ENCODE results near the gene CDC14B.
"Not testable (repeated sequence)": the region's sequence is repeated elsewhere in the genome, so short reads cannot be mapped to it uniquely, and the experiment has no call there.

Gene CDC14B

DNA sequence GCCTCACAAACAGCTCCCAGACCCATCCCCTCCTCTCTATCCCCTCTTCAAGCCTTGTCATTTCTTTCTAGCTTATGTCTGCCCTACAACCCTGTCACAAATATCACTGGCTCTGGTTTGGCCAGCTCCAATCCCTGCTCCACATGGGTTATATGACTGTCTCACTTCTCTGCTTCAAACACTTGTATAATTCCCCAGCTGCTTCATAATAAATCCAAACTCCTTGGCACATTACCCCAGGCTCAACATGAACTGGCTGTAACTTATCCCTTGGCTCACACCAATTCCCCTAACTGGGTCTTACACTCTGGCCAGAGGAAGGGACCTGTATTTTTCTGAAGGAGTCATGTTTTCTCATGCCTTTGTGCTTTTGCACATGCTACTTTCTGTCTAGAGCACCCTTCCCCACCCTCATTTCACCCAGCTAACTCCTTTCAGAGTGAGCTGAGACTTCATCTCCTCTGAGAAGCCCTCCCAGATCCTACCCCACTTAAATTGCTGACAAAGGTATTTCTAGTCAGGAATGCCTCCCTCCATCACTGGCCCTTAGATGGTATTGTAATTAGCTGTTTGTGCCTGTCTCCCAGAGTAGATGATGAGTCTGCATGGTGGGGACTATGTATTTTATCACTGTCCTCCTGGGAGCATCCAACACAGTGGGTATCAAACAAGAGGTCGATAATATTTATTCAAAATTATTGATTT is 30.1 kb upstream of the CDC14B start:
- H3K27me3 ChIP-seq (ENCODE audit: low read depth) = no peaks in the 10 kb centered on the region
- peaks cover 3% of the 10 kb centered on the region; the same call in 1 of the 2 replicates for H3K4me1 ChIP-seq
- DNase-seq (ENCODE audit: low spot score in 2 of 2) = no peak
- peaks cover 44% of the 10 kb centered on the region for H3K36me3 ChIP-seq (replicated peaks)
- in situ Hi-C loops (cut with MboI; ENCODE audit: low sequenced_read_pairs) = no loop called here
- no peaks in the 10 kb centered on the region for H3K9me3 ChIP-seq
- no peak overlapping the region for H3K4me3 ChIP-seq

GRCh38 chr9:96646081-96646991 is 26.7 kb upstream of the CDC14B start:
- no peak overlapping the region for H3K4me3 ChIP-seq
- DNase-seq (ENCODE audit: low spot score in 2 of 2) = no peak
- H3K27me3 ChIP-seq (ENCODE audit: low read depth) = no peaks in the 10 kb centered on the region
- peaks cover 37% of the 10 kb centered on the region for H3K36me3 ChIP-seq (replicated peaks)
- no peaks in the 10 kb centered on the region for H3K4me1 ChIP-seq
- H3K9me3 ChIP-seq = no peaks in the 10 kb centered on the region
- in situ Hi-C loops (cut with MboI; ENCODE audit: low sequenced_read_pairs) = no loop called here

DNA sequence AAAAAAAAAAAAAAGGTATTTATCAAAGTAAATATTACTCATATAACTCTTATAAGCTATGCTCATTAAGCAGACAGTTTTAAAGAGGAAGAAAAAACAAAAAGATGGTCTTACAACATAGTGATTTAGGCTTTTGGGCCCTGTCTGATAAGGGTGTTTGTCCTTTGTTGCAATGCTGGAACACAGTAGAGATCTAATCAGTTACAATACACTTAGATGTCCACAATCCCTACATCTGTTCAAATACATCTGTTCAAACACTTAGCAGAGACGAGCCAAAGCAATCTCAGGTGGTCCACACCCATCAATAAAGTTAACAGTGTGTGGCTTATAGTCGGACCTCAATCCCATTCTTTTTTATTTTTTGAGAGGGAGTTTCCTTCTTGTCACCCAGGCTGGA is 24.5 kb upstream of the CDC14B start:
- H3K4me1 ChIP-seq = no peaks in the 10 kb centered on the region
- no peaks in the 10 kb centered on the region for H3K27me3 ChIP-seq (ENCODE audit: low read depth)
- H3K9me3 ChIP-seq = no peaks in the 10 kb centered on the region
- no peak for DNase-seq (ENCODE audit: low spot score in 2 of 2)
- in situ Hi-C loops (cut with MboI; ENCODE audit: low sequenced_read_pairs) = no loop called here
- no peak overlapping the region for H3K4me3 ChIP-seq
- peaks cover 17% of the 10 kb centered on the region for H3K36me3 ChIP-seq (replicated peaks)

DNA sequence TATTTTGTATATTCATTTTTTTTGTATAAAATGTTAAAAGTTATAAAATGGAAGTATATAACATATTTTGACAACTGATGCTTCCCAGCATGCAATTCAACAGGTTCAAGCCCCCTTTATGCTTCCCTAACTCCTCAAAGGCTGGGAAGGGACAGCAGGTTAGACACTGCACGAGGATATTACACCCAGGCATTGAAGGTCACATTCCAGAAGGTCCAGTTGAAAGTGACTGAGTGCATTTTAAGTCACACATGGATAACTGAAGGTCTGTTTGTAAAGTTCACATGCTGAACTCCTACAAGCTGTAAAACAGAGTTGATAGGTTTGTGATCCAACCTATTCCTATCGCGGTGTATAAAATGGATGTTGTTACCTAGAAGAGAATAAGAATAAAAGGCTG is 21.9 kb upstream of the CDC14B start:
- no peaks in the 10 kb centered on the region for H3K27me3 ChIP-seq (ENCODE audit: low read depth)
- H3K4me3 ChIP-seq = no peak overlapping the region
- in situ Hi-C loops (cut with MboI; ENCODE audit: low sequenced_read_pairs) = no loop called here
- peaks cover 9% of the 10 kb centered on the region for H3K36me3 ChIP-seq (replicated peaks)
- no peaks in the 10 kb centered on the region for H3K9me3 ChIP-seq
- no peak for DNase-seq (ENCODE audit: low spot score in 2 of 2)
- no peaks in the 10 kb centered on the region for H3K4me1 ChIP-seq

- no peak for DNase-seq (ENCODE audit: low spot score in 2 of 2)
- in situ Hi-C loops (cut with MboI; ENCODE audit: low sequenced_read_pairs) = no loop called here
- no peaks in the 10 kb centered on the region; the same call in none of the 2 replicates for H3K36me3 ChIP-seq (replicated peaks)
Observed at GRCh38 chr9:96638606-96639364, 19.1 kb upstream of the CDC14B start.

DNA sequence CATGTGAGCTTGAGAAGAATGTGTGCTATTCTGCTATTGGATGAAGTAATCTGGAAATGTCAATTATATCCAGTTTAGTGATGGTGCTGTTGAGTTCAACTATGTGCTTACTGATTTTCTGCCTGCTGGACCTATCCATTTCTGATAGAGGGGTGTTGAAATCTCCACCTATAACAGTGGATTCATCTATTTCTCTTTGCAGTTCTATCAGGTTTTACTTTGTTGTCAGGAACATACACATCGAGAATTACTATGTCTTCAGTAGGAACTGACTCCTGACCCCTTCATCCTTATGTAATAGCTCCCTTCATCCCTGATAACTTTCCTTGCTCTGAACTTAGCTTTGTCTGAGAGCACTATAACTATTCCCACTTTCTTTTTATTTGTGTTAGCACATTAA is 16.7 kb upstream of the CDC14B start:
- H3K9me3 ChIP-seq = no peaks in the 10 kb centered on the region
- DNase-seq (ENCODE audit: low spot score in 2 of 2) = no peak
- no peaks in the 10 kb centered on the region for H3K27me3 ChIP-seq (ENCODE audit: low read depth)
- H3K36me3 ChIP-seq (replicated peaks) = no peaks in the 10 kb centered on the region
- in situ Hi-C loops (cut with MboI; ENCODE audit: low sequenced_read_pairs) = no loop called here
- H3K4me1 ChIP-seq = no peaks in the 10 kb centered on the region
- H3K4me3 ChIP-seq = no peak overlapping the region

More at GRCh38 chr9:96638606-96639364, 19.1 kb upstream of the CDC14B start:
- H3K9me3 ChIP-seq = no peaks in the 10 kb centered on the region
- no peak overlapping the region for H3K4me3 ChIP-seq
- no peaks in the 10 kb centered on the region for H3K4me1 ChIP-seq
- H3K27me3 ChIP-seq (ENCODE audit: low read depth) = no peaks in the 10 kb centered on the region

DNA sequence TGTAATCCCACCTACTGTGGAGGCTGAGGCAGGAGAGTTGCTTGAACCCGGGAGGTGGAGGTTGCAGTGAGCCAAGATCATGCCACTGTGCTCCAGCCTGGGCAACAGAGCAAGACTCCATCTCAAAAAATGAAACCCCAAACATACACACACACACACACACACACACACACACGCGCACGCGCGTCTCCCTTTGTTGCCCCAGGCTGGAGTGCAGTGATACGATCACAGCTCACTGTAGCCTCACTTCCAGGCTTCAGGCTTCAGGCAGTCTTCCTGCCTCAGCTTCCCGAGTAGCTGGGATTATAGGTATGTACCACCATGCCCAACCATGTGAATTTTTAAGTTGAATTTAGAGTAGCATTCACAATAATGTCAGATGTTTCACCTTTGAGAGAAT is 13.9 kb upstream of the CDC14B start:
- H3K36me3 ChIP-seq (replicated peaks); H3K9me3 ChIP-seq; H3K4me1 ChIP-seq; H3K4me3 ChIP-seq; DNase-seq (ENCODE audit: low spot score in 2 of 2); in situ Hi-C loops (cut with MboI; ENCODE audit: low sequenced_read_pairs); H3K27me3 ChIP-seq (ENCODE audit: low read depth): not testable (repeated sequence)

- no peak for DNase-seq (ENCODE audit: low spot score in 2 of 2)
- Histone ChIP-seq H3K36me3 (replicated peaks) (no peaks in the 10 kb centered on the region), H3K9me3 (no peaks in the 10 kb centered on the region), H3K4me3 (no peak overlapping the region), H3K27me3 (ENCODE audit: low read depth) (no peaks in the 10 kb centered on the region; the same call in 1 of the 2 replicates), H3K4me1 (no peaks in the 10 kb centered on the region; the same call in 1 of the 2 replicates)
- in situ Hi-C loops (cut with MboI; ENCODE audit: low sequenced_read_pairs) = no loop called here
Observed at GRCh38 chr9:96626912-96627311, 7.3 kb upstream of the CDC14B start.

GRCh38 chr9:96621618-96622017 is 2.0 kb upstream of the CDC14B start:
- Histone ChIP-seq H3K36me3 (replicated peaks) (no peaks in the 10 kb centered on the region), H3K4me1 (peaks cover 21% of the 10 kb centered on the region), H3K27me3 (ENCODE audit: low read depth) (no peaks in the 10 kb centered on the region), H3K4me3 (no peak overlapping the region), H3K9me3 (no peaks in the 10 kb centered on the region)
- DNase-seq (ENCODE audit: low spot score in 2 of 2) = no peak
- in situ Hi-C loops (cut with MboI; ENCODE audit: low sequenced_read_pairs) = no loop called here

DNA sequence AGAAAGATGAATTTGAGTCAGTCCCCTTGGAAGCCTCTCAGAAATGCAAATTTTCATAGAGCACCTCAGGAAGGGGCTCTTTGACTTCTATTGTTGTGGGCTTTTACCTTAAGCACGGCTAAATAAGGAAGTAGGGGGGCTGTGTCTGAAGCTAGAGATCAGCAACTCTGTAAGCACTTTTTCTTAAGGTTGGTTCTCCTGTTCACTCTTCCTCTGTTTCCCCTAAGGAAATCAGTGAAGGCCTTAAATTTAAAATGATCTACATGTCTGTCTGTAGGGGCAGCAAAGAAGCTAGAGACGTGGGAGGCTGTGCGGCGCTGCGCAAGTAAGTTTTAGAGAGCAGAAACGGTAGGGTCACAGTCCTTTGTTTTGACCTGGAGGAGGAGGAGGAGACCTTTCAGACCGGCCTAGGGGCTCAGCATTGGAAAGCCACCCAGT is 1.2 kb upstream of the CDC14B start:
- in situ Hi-C loops (cut with MboI; ENCODE audit: low sequenced_read_pairs) = no loop called here
- Histone ChIP-seq H3K27me3 (ENCODE audit: low read depth) (no peaks in the 10 kb centered on the region), H3K4me1 (peaks cover 21% of the 10 kb centered on the region), H3K9me3 (no peaks in the 10 kb centered on the region), H3K4me3 (no peak overlapping the region), H3K36me3 (replicated peaks) (no peaks in the 10 kb centered on the region)
- DNase-seq (ENCODE audit: low spot score in 2 of 2) = peak; percentile 51 to 57

DNA sequence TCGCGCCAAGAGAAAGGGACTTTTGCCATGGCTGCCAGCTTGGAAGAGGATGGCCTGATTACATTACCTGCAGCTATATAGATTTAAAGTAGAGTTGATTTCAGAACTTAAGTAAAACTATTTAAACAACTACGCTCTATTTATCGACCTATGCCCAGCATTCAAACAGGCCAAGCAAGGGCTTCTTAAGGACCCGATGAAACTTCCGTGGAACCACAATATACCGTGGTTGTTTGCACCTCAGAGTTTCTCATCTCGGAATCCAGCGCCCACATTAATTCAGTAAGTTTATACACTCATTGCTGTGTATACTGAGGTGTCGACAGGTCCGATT is 505 bp upstream of the CDC14B start:
- Histone ChIP-seq H3K27me3 (ENCODE audit: low read depth) (no peaks in the 10 kb centered on the region), H3K4me3 (peak overlapping the region; percentile 35), H3K9me3 (no peaks in the 10 kb centered on the region), H3K36me3 (replicated peaks) (no peaks in the 10 kb centered on the region), H3K4me1 (peaks cover 27% of the 10 kb centered on the region)
- in situ Hi-C loops (cut with MboI; ENCODE audit: low sequenced_read_pairs) = no loop called here
- no peak for DNase-seq (ENCODE audit: low spot score in 2 of 2)

DNA sequence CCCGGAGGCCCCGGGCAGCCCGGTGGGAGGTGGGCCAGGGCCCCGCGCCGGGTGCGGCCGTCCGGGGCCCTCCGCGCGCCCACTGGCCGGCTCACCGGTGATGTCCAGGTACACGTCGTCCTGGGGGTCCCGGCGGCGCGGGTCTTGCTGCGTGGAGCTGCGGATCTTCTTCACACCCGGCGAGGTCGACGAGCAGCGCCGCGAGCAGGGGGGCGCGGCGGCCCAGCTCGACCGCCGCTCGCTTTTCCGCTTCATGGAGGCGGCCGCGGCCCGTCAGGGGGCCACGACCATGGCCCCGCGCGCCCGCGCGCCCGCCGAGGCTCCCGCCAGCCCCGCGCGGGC is 548 bp downstream of the CDC14B start:
- Histone ChIP-seq H3K4me3 (peak overlapping the region; percentile 51), H3K9me3 (no peaks in the 10 kb centered on the region), H3K27me3 (ENCODE audit: low read depth) (no peaks in the 10 kb centered on the region), H3K36me3 (replicated peaks) (no peaks in the 10 kb centered on the region), H3K4me1 (peaks cover 31% of the 10 kb centered on the region)
- DNase-seq (ENCODE audit: low spot score in 2 of 2) = peak in 1 of 2 experiments; percentile 14
- in situ Hi-C loops (cut with MboI; ENCODE audit: low sequenced_read_pairs) = no loop called here

GRCh38 chr9:96618209-96619123 is 1.2 kb downstream of the CDC14B start:
- H3K4me1 ChIP-seq = peaks cover 32% of the 10 kb centered on the region
- in situ Hi-C loops (cut with MboI; ENCODE audit: low sequenced_read_pairs) = no loop called here
- H3K9me3 ChIP-seq = no peaks in the 10 kb centered on the region
- H3K27me3 ChIP-seq (ENCODE audit: low read depth) = no peaks in the 10 kb centered on the region
- peak; percentile 22 to 52 for DNase-seq (ENCODE audit: low spot score in 2 of 2)
- H3K36me3 ChIP-seq (replicated peaks) = no peaks in the 10 kb centered on the region
- peak overlapping the region; percentile 51 for H3K4me3 ChIP-seq
